HG03139 (cell line): ENCODE results near the gene GRIA3.

ENCODE experiments used
- ATAC-seq: cut with Tn5 transposase; IDR thresholded peaks from one replicate; pipeline ENCODE4 v1.9.1; 2021; ENCODE audit not compliant: unreplicated experiment

The GRIA3 gene

DNA sequence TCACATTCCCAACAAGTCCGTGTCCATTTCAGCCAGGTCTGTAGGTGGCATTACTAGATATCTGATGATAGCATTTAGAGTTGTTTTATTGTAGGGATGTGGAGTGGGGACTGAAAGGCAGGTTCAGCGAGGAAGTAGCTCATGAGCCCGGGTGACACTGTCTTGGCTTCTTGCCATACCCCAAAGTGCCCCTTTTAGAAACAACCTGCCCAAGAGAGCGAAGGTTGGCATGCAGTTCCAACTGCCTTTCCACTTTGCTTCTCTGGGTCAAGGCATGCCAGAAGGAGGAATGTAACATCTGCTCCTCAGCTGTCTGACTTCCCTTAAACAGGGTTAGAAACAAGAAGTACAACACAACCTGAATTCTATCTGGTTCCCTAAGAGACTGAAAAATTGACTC, 9.0 kb downstream of the GRIA3 start:
- no peak for ATAC-seq

DNA sequence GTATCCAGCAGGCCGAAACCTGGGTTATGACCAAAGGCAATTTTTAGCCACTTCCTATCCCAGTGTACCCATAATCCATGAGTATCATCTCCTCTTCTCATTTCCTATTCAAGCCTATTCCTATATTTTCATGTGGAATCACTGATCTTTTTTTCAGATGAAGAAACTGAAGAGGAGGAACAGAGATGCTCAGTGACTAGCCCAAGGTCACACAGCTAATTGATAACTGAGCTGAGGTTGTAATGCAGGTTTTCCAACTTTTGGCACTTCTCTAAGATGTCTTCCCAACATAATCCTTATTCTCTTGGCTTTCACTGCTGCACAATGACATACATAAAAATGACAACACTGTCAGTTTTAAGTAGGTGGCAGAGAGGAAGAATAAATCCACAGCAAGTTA, 15.3 kb downstream of the GRIA3 start:
- no peak for ATAC-seq

DNA sequence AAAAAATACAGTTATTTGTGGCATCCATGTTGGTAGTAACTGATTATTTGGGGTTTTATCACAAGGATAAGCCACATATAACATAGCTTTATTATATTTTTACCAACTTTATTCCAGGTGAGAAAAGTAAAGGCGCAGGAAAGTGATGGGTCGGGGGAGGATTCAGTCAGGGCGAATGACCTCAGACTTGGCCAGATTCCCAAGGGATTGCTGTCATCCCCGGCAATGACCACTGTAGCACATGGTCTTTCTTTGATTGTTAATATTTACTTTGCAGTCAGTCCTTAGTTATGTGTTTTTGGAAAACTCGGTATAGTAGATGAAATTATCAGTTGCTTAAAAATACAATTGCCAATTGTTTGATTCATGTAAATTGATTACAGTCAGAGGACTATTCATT, 17.6 kb downstream of the GRIA3 start:
- no peak for ATAC-seq

DNA sequence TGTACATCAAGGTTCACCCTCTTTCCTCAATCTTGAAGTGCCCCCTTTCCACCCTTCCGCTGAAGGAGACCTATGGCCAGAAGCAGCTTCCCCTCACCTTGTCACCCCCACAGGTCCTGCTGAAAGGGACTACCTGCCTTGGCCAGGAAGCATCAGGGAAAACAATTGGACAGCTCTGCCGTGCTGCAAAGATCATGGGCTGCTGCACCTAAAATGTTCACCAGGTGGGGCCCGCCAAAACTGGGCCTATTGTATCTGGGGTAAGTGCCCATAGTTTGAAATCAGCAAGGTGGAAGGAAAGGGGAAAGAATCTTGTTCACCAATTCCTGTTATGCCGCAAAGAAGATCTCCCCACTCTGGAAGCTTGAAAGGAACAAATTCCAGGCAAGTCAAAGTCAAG, 18.4 kb downstream of the GRIA3 start:
- no peak for ATAC-seq

DNA sequence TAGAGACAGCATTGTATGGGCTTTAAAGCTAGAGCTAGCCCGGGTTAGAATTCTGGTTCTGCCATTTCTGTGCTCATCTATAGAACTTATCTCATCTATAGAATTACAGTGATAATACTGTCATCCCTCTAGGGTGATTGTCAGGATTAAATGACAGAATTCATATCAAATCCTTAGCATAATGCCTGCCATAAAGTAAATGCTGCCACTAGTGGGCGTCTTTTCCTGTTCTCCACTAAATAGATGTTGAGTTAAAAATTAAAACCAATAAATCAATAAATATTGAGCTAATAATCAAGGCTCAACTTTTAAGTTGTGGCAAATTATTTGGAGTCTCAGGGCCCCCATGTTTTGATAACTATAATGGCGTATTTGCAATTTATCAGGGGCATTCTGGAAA, 19.7 kb downstream of the GRIA3 start:
- ATAC-seq = no peak

DNA sequence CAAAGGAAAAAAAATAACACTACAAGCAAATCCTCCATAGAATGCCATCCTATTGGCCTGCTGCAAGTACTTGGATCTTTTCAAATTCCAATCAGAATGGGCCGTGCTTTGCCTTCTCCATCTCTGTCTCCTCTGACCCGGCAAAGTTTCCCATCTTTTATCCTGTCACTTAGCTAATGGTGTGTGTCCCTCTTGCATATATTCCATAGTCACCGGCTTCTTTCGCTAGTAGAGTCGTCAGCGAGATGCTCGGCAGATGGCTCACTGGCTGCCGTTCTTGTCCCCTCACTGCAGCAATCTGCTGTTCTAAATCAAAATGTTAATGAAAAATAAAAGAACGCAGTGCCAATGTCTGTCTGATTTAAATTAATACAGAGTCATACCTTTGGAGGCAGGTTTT, 22.1 kb downstream of the GRIA3 start:
- no peak for ATAC-seq

DNA sequence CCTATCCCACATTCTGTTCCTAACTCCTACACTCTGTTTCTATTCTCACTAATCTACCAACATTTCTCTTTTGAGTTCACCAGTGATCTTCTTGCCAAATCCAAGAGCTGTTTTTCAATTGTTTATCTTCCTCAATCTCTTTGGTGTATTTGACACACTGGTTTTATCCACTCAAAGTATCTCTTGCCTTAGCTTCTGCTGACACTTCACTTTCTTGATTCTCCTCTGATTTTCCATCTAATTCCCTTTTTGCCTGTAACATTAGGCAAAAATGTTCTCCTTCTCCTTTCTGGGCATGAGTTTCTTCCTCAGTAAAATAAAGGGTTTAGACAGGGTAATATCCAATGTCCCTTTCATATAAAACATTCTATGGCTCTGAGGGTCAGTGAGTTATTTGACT, 26.2 kb downstream of the GRIA3 start:
- ATAC-seq = no peak

DNA sequence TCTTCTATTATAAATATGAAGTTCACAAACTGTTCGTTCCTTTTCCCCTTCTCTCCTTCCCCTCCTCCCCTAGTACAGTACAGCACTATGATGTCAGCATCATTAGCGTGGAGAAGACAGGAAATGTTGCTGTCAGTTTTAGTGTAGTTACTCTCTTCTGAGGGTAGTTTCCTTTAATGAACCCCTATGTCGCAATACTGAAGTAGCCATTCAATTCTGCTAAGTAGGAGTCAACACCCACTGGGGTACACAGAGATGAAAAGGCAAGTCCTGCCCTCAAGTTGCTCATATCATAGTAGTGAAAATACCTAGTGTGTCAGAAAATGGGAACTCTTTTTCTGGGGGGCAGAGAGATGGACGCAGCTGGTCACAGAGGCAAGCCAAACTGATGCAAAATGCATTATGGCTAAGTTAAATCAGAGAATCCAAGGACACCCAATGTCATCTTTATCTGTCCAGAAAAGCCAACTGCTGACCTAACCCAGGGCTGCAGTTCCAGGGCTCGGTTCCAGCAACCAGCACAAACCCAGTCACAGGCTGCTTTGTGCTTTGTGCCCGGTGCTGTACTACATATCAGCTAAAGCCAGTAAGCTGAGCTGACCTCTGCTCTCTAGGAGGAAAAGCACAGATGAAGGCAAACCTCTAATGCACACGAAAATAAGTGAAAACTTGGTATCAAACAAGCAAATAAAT, 31.5 kb downstream of the GRIA3 start:
- no peak for ATAC-seq

DNA sequence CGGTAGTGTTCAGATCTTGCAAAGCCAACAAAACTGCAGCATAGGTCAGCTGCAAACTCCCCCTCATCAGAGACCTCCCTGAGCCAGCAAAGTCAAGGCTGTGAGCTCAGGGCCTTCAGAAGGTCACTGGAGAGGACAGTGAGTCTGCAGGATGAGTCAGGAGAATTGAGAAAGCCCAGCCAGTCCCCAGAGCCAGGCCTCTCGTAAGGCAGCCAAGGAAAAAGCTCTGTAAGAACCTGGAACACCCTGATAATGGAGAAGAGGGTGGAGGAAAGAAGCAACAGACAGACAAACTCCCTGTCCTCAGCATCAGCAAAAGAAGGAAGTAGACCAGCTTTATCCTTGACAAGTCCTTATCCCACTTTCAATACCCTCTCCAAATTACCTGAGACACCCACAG, 33.0 kb downstream of the GRIA3 start:
- ATAC-seq = no peak

DNA sequence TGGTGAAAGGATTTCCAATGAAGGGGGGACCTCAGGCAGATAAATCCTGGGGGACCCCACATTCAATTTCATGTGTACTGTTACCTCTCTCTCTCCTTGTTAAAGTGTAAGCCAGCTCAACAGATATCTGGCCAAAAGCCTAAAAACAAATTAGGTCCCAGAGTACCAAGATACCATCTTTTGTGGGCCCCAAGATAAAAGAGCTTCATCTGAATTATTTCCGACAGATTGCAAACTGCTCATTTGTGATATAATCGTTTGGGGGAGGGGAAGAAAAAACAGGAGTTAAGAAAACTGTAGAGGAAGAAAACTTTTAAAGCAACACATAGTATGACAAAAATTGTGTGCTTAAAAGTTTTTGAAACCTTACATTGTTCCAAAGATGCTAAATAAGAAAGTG, 33.6 kb downstream of the GRIA3 start:
- ATAC-seq = no peak

DNA sequence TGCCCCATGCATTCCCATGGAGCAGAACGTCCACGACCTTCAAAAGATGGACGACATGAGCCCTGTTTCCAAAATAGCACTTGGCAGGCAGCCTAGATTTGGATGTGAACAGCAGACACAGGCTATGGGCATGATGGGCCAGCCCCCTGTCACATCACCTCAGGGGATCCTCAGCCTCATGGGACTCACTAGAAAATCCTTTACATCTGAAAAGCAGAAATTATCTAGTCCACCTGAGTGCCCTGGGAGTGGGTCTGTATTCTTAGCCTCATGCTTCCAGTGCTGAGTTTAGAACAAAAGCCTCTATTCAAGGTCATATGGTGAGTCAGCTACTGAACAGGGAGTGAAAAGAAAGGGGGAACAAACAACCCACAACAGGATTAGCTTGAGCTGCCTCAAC, 35.8 kb downstream of the GRIA3 start:
- ATAC-seq = no peak

DNA sequence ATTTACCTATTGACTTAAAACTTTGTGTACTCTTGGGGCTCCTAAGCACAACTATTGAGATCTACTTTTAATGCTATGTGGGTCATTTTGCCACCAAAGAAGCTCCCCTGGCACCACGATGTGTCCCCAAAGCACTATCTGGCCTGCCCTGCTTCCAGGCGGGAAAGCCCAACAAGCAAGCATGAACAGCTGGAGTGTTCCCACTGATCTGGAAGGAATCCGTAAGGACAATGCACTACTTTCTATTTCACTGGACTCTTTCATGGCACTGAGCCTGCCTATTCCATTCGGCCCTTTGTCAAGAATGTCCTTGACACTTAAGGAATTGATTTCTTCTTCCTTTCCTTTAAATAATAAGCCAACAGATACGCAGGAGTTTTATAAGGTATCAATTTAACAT, 38.8 kb downstream of the GRIA3 start:
- no peak for ATAC-seq

DNA sequence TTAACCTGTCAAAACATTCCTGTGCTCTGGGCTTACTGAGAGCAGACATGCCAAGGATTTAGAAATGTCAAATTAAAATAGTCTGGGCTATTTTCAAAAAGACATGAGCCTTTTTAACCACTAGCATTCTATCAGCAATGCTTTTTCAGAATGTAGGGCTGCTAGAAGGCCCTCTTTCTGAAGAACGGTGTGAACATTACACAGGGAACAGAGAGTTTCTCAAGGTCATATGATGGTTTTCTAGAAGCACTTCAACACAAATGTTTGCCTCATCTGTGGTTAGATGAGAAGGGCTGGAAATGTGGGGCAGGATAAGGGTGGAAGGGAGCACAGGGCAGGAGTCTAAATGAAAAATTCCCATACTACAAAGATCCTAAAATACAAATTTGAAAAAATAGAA, 39.3 kb downstream of the GRIA3 start:
- ATAC-seq = no peak

DNA sequence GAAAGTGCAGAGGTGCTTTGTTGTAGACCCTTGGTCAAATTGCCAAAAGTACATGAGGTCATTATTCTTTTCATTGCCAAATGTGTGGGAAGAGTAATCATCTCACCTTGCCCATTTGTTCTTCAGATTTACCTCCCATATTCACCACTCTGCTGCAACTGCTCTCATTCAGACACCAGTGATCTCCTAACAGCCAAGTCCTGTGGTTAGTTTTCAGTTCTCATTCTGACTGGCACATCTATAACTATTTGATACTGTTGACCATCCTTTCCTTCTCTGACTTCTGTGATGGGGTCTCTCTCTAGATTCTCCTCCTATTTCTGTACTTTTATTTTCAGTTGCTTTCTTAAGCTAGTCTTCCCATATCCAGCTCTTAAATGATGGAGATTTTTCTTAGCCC, 39.8 kb downstream of the GRIA3 start:
- ATAC-seq = no peak

DNA sequence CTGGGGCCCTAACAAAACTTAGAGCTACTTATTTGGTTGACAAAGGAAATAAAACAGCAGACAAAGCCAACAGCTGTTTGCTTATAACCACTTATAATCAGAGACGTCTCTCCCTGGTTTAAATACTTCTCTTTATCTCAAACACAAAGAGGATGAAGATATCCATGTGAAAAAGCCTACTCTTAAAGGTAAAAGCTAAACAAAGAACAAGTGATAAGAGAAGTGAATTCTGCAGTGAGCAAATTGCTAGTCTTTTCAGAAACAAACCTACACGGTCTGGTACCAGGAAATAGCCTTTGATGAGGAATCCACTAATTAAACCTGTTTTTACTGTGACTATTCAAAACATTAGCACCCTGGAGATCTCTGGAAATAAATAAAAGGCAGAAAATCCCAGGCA, 46.7 kb downstream of the GRIA3 start:
- ATAC-seq = no peak

DNA sequence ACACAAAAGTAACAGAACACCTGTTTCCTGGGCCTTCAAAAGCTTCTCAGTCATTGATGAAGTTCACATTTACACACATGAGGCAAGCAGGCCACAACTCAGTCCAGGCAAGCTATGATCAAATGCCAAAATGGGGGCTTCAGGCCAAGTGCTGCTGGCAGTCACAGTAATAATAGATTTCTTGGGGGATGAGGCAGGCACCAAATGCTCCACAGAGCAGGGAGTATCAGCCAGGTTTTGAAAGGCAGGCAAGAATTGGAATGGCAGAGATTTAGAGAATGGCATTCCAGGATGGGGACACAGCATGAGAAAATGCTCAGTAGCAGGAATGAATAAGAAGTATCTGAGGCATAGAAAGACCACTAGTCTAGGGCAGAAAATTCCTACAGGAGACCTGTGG, 52.8 kb downstream of the GRIA3 start:
- ATAC-seq = no peak

DNA sequence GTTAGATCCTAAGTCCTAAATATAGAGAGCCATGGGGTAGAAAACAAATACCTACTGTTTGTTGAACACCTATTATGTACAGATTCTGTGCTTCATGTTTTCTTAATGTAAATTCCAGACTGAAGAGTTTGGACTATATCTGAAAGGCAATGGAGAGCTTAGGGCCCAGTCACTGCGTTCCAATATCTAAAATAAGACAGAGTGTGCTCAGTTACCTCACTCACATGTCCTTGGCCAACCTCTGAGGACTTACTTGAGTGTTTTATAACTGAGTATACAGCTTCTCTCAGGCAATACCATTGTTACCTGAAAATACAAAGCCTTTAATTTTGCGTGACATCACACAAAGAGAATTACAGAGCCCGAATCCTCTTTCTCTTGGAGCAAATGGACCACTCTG, 53.2 kb downstream of the GRIA3 start:
- no peak for ATAC-seq

DNA sequence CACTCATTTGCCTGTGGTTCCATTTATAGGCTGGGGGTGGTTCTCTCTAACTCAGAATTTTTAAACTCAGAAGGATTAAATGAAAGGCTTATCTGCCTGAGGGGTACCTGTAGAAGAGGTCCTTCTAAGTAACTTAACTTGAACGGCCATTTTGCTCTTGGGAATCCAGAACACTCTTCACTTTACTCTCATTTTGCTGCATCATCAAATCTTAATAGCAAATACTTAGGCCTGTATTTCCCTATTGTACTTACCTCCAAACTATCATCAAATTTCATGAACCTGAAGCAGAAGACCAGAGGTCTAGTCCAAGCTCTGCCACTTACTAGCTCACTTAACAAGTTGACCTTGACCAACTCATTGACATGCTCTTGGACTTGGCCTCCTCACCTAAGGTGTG, 70.4 kb downstream of the GRIA3 start:
- ATAC-seq = no peak

DNA sequence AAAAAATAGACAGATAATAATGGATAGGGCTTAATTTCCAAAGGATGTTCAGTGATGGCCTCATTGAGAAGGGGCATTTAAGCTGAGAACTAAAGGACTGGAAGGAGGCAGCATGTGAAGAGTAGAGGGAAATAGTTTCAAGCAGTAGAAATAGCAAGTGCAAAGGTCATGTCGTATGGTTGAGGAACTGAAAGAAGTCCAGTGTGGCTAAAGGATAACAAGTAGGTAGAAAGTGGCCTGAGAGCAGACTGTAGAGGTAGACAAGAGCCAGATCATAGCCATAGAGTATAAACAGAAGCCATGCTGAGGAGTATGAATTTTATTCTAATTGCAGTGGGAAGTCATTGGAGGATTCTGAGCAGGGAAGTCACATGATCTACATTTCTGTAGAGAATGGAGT, 72.3 kb downstream of the GRIA3 start:
- ATAC-seq = no peak

DNA sequence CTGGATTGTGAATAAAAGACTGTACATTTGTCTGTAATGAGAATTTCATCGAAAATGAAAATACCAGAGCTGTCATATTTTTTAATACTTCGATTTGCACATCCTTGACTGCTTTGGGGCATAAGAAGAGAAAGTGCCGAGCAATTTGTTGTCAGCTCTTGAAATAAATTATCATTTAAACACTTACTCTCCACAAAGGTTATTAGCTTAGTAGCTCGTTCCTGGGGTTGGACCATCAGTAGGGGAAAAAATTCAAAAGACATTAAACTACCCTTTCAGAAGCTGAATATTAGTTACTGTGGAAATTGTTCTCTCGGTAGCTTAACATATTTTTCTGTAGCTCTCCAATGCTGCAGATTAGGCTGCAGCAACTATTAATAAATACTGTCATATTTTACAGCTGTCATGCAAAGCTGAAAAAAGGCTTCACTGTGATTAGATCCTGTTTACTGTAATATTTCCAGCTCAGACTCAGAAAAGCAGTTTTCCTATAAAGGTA, 76.9 kb downstream of the GRIA3 start:
- ATAC-seq = no peak

DNA sequence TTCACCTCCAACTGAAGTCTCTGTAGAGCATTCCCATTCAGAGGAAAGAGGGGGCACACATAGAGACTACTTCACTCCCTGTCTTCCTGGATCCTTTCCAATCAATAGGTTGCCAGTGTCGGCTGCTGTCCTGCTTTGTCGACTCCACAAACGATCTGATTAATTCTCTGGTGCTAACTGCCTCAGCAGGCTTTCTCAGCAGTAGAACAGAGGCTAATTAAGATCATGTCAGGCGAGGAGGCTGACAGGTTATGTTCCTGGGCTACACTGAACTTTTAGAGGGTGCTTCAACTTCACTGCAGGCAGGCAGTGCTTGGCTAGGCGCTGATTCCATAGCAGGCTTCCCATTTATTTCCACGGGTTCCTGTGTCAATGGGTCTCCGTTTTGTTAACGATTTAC, 79.2 kb downstream of the GRIA3 start:
- no peak for ATAC-seq

DNA sequence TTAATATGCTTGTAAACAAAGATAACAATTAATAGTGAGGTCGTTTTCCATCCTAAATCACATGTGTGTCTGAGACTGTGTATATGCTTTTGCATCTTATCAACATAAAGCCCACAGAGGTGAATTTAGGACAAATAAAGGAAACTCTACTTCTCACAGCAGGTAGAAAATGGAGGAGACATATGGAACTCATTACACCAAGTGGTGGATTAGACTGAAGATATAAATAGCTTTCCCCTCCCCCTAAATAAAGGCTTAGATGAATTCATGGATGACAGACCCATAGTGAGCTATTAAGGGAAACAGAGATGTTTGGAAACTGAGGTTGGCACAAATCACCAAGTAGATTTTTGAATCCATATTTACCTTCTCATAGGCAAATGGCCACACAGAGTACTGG, 79.7 kb downstream of the GRIA3 start:
- ATAC-seq = no peak

DNA sequence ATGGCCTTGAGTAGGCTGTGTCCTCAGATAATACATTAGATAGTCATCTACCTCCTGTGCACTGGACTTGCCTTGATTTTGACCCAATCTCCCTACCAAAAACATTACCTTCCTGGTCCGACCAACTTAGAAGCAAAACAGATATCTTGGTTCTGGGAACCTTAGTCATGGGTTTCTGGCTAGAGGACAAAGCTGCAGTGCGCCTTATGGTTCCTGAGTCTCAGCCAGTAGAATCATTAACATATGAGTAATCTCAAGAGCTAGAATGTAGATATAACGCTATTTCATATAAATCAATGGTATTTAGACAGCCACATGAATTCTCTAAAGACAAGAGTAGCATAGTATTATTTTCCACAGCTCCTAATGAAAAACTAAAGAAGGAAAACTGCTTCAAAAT, 83.1 kb downstream of the GRIA3 start:
- no peak for ATAC-seq

DNA sequence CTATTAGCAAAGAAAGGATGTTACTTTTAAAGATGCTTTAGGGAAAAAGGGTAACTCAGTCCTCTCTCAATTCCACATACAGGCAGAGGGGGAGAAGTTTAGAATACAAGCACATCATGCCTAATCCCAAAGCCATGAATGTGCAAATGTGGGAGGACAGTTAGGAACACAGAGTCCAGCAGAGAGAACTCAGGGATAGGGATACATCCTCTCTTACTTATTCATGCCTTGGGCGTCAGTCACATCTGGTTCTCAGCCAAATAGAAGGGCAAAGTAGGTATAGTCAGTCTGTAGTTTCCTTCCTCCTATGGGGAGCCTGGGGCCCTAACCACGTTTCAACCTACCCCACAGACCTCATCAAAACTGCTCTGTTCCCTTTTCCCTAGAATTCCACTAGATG, 87.8 kb downstream of the GRIA3 start:
- ATAC-seq = no peak
